ENCODE measurements around the gene MEF2C.

Gene MEF2C

GRCh38 chr5:88882276-88883038, 527 bp downstream of the MEF2C start:
- H3K4me3 ChIP-seq (ENCODE audit: low read depth, low read length) = peak overlapping the region; percentile 73
- DNase-seq (ENCODE audit: low read depth) = peak; percentile 17
- TF ChIP-seq, protein P1, sequence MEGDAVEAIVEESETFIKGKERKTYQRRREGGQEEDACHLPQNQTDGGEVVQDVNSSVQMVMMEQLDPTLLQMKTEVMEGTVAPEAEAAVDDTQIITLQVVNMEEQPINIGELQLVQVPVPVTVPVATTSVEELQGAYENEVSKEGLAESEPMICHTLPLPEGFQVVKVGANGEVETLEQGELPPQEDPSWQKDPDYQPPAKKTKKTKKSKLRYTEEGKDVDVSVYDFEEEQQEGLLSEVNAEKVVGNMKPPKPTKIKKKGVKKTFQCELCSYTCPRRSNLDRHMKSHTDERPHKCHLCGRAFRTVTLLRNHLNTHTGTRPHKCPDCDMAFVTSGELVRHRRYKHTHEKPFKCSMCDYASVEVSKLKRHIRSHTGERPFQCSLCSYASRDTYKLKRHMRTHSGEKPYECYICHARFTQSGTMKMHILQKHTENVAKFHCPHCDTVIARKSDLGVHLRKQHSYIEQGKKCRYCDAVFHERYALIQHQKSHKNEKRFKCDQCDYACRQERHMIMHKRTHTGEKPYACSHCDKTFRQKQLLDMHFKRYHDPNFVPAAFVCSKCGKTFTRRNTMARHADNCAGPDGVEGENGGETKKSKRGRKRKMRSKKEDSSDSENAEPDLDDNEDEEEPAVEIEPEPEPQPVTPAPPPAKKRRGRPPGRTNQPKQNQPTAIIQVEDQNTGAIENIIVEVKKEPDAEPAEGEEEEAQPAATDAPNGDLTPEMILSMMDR (conservative IDR thresholded peaks at IDR 0.05; ENCODE audit: low read depth, low read length) = no peak

GRCh38 chr5:88881571-88881971, 1.4 kb downstream of the MEF2C start:
- TF ChIP-seq, protein P1 (conservative IDR thresholded peaks at IDR 0.05; ENCODE audit: low read depth, low read length) = no peak
- H3K4me3 ChIP-seq (ENCODE audit: low read depth, low read length) = peak overlapping the region; percentile 73
- peak; percentile 45 for DNase-seq (ENCODE audit: low read depth)

GRCh38 chr5:88880201-88880600, 2.8 kb downstream of the MEF2C start:
- no peak overlapping the region for H3K4me3 ChIP-seq (ENCODE audit: low read depth, low read length)
- TF ChIP-seq, protein P1 (conservative IDR thresholded peaks at IDR 0.05; ENCODE audit: low read depth, low read length) = no peak
- DNase-seq (ENCODE audit: low read depth) = no peak

DNA sequence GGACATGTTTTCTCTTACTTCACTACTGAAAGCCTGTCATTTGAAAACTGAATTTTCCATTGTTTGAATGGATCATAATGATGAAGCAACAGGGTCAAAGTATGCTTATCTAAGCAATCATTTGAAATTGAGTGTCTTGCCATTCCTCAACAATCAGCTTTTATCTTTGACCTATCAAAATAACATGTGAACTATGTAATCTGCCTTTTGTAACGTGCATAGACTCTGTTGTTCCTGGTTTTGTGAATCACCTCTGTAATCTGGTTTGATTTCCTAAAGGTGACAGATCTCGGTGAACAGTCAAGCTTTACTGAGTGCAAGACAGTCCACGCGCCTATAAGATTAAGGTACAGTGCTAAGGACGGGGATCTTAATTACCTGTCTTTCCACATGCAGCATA, 3.3 kb downstream of the MEF2C start:
- TF ChIP-seq, protein P1 (conservative IDR thresholded peaks at IDR 0.05; ENCODE audit: low read depth, low read length) = no peak
- no peak overlapping the region for H3K4me3 ChIP-seq (ENCODE audit: low read depth, low read length)
- no peak for DNase-seq (ENCODE audit: low read depth)

- TF ChIP-seq, protein P1 (conservative IDR thresholded peaks at IDR 0.05; ENCODE audit: low read depth, low read length) = no peak
- no peak overlapping the region for H3K4me3 ChIP-seq (ENCODE audit: low read depth, low read length)
- peak; percentile 50 for DNase-seq (ENCODE audit: low read depth)
These were observed 4.0 kb downstream of the MEF2C start for GRCh38 chr5:88878976-88879375.

DNA sequence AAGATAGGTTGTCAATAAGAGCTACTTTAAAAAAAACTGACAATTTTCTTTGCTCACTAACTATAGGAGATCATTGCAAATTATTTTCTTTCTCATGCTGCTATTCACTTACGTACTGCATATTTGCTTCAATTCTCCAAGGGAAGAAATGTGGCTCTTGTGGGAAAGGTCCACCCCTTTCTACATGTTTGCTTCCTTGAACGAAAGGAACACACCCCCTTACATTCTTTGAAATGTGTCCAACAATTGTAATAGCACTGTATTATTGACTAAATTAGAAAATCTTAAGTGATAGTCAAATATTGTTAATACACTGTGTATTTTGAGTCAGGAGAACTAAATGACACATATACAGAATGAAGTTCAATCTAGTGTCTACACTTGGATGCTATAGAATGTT, 5.2 kb downstream of the MEF2C start:
- TF ChIP-seq, protein P1 (conservative IDR thresholded peaks at IDR 0.05; ENCODE audit: low read depth, low read length) = no peak
- DNase-seq (ENCODE audit: low read depth) = peak; percentile 81
- H3K4me3 ChIP-seq (ENCODE audit: low read depth, low read length) = no peak overlapping the region

DNA sequence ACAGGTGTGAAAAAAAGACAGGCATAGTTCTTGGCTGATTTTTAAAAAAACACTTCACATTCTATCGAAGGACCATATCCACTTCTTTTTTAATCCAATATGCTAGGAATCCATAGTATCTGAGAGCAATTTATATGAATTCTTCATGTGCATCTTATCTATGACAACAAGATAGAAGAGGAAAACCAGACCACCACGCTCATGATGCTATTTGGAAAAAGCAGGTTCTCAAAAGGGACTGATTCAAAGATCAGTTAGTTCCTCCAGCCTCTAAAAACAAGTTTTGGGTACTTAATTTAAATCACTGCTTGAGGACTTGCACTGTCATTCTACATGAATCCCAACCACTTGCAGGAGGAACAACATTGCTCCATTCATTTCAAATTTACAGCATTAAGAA, 6.3 kb downstream of the MEF2C start:
- no peak for DNase-seq (ENCODE audit: low read depth)
- TF ChIP-seq, protein P1 (conservative IDR thresholded peaks at IDR 0.05; ENCODE audit: low read depth, low read length) = no peak
- no peak overlapping the region for H3K4me3 ChIP-seq (ENCODE audit: low read depth, low read length)
